Measurements from ENCODE around the gene DHDDS.

Gene DHDDS

DNA sequence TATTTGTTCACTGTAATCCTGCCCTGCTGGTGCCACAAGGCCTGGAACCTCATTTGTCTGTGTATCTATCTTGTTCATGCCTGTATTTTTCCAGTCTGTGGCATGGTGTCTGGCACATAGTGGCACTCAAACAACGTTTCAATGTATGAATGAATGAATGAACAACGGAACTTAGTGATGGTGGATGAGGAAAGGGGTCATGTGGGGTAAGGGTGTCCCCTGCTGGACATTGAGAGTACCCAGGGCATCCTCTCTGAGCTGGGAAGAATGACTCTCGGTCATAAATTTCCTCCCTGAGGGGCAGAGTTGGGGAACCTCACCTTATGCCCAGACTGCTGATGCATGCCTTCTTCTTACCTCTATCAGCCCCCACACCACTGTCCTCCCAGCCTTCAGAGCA, 40.7 kb upstream of the DHDDS start:
- Histone ChIP-seq H3K4me2 (ENCODE audit: low read depth, low read length) (no peak overlapping the region), H2AFZ (ENCODE audit: low read length) (no peak overlapping the region), H4K20me1 (ENCODE audit: insufficient read depth, low read length) (no peaks in the 10 kb centered on the region), H3K9me3 (replicated peaks; ENCODE audit: insufficient read depth, low read length) (no peaks in the 10 kb centered on the region), H3F3A (ENCODE audit: insufficient read depth, low read length) (no peaks in the 10 kb centered on the region), H3K9me2 (replicated peaks; ENCODE audit: insufficient read depth, low read length) (no peaks in the 10 kb centered on the region), H3K4me1 (ENCODE audit: low read length) (no peaks in the 10 kb centered on the region), H3K4me3 (ENCODE audit: low read length) (no peak overlapping the region), H3K36me3 (replicated peaks; ENCODE audit: insufficient read depth, low read length) (no peaks in the 10 kb centered on the region), H3K27me3 (replicated peaks; ENCODE audit: insufficient read depth, low read length) (0 out of 2 replicates have a peak, but pooled peaks cover 3% of the 10 kb centered on the region), H3K27ac (ENCODE audit: low read length) (no peak overlapping the region), H3K9ac (ENCODE audit: low read length) (no peak overlapping the region), H3K79me2 (ENCODE audit: low read length) (no peaks in the 10 kb centered on the region)
- DNase-seq = no peak
- TF ChIP-seq CTCF (IDR thresholded peaks at IDR 0.05; ENCODE audit: low read length) = peak; percentile 45
- no peak for TF ChIP-seq EZH2 (optimal IDR thresholded peaks at IDR 0.05; ENCODE audit: low read depth, low read length)

GRCh38 chr1:26395754-26396153, 36.4 kb upstream of the DHDDS start:
- Histone ChIP-seq H3K9me2 (replicated peaks; ENCODE audit: insufficient read depth, low read length) (no peaks in the 10 kb centered on the region), H3K27me3 (replicated peaks; ENCODE audit: insufficient read depth, low read length) (0 out of 2 replicates have a peak, but pooled peaks cover 3% of the 10 kb centered on the region), H3K79me2 (ENCODE audit: low read length) (no peaks in the 10 kb centered on the region), H3K9ac (ENCODE audit: low read length) (no peak overlapping the region), H3K27ac (ENCODE audit: low read length) (no peak overlapping the region), H2AFZ (ENCODE audit: low read length) (no peak overlapping the region), H3K9me3 (replicated peaks; ENCODE audit: insufficient read depth, low read length) (no peaks in the 10 kb centered on the region), H3K4me2 (ENCODE audit: low read depth, low read length) (no peak overlapping the region), H3K4me1 (ENCODE audit: low read length) (no peaks in the 10 kb centered on the region), H3K4me3 (ENCODE audit: low read length) (no peak overlapping the region), H3K36me3 (replicated peaks; ENCODE audit: insufficient read depth, low read length) (no peaks in the 10 kb centered on the region), H3F3A (ENCODE audit: insufficient read depth, low read length) (no peaks in the 10 kb centered on the region), H4K20me1 (ENCODE audit: insufficient read depth, low read length) (no peaks in the 10 kb centered on the region)
- DNase-seq = no peak
- TF ChIP-seq CTCF (IDR thresholded peaks at IDR 0.05; ENCODE audit: low read length) (no peak), EZH2phosphoT487 (IDR thresholded peaks at IDR 0.05; ENCODE audit: low read length) (no peak), EZH2 (optimal IDR thresholded peaks at IDR 0.05; ENCODE audit: low read depth, low read length) (no peak)

GRCh38 chr1:26399034-26399433, 33.1 kb upstream of the DHDDS start:
- Histone ChIP-seq H4K20me1 (ENCODE audit: insufficient read depth, low read length) (no peaks in the 10 kb centered on the region), H3K4me2 (ENCODE audit: low read depth, low read length) (no peak overlapping the region), H3K9me2 (replicated peaks; ENCODE audit: insufficient read depth, low read length) (no peaks in the 10 kb centered on the region), H3K4me3 (ENCODE audit: low read length) (no peak overlapping the region), H3K27me3 (replicated peaks; ENCODE audit: insufficient read depth, low read length) (peaks cover 22% of the 10 kb centered on the region; the same call in 1 of the 2 replicates), H3K36me3 (replicated peaks; ENCODE audit: insufficient read depth, low read length) (no peaks in the 10 kb centered on the region), H3K9ac (ENCODE audit: low read length) (no peak overlapping the region), H3K79me2 (ENCODE audit: low read length) (no peaks in the 10 kb centered on the region), H3K9me3 (replicated peaks; ENCODE audit: insufficient read depth, low read length) (no peaks in the 10 kb centered on the region), H3K4me1 (ENCODE audit: low read length) (no peaks in the 10 kb centered on the region), H2AFZ (ENCODE audit: low read length) (no peak overlapping the region), H3F3A (ENCODE audit: insufficient read depth, low read length) (no peaks in the 10 kb centered on the region), H3K27ac (ENCODE audit: low read length) (no peak overlapping the region)
- TF ChIP-seq EZH2 (optimal IDR thresholded peaks at IDR 0.05; ENCODE audit: low read depth, low read length) (no peak), EZH2phosphoT487 (IDR thresholded peaks at IDR 0.05; ENCODE audit: low read length) (no peak), CTCF (IDR thresholded peaks at IDR 0.05; ENCODE audit: low read length) (no peak)
- DNase-seq = no peak

Measured in MM.1S (cell line).